A549 (cell line): ENCODE data around the gene WFS1. TPM values are rescaled to one million over a fixed set of nuclear protein-coding genes. Genes with fewer than 3 reads are reported as not detected.

Experiments
- ATAC-seq, 2 experiments: fragments of 200-7000 bp in 1 of 2; fragments of >200 bp in 1 of 2; cut with Nextera tagmentation in 1 of 2; cut with Tn5 transposase in 1 of 2; 3 replicates each; pipeline versions ENCODE4 v1.8.0 to v1.9.1; 2018 to 2020; ENCODE audit warnings: mild to moderate bottlenecking in 1 of 2, moderate library complexity in 1 of 2
- CTCF ChIA-PET: fragments of 300-600 bp; sonication (Branson Sonifier 250); formaldehyde crosslinking; extraction: SDS; loops from one replicate; lab custom pipeline; 2021; ENCODE audit warnings: antibody characterized with exemption, inconsistent platforms; lab: Yijun Ruan, JAX
- POLR2A ChIA-PET: fragments of 350-600 bp; formaldehyde crosslinking; extraction: SDS; loops from one replicate; lab custom pipeline; 2021; ENCODE audit warnings: antibody characterized with exemption, inconsistent platforms; lab: Yijun Ruan, JAX
- DNase-seq, 2 experiments: peaks; one replicate each; pipeline versions ENCODE4 v3.0.0 to v3.0.0-alpha.2; 2011 to 2016; ENCODE audit warnings: low read depth in 1 of 2, low spot score in 1 of 2
- FAIRE-seq: peaks from 2 replicates; lab custom pipeline; 2011; peaks lifted over from hg19 to GRCh38; lab: Jason Lieb, UNC
- H3K27ac ChIP-seq, 2 experiments: fragments of >200 bp; sonication (Bioruptor Twin); formaldehyde crosslinking; 3 replicates each; pipeline ENCODE4 v1.5.1; 2016 to 2017
- H3K4me1 ChIP-seq: fragments of >200 bp; sonication (Bioruptor Twin); formaldehyde crosslinking; 3 replicates; pipeline ENCODE4 v1.6.1; 2016
- H3K4me2 ChIP-seq: fragments of >200 bp; sonication (Bioruptor Twin); formaldehyde crosslinking; 3 replicates; pipeline ENCODE4 v1.6.1; 2016
- H3K4me3 ChIP-seq: fragments of >200 bp; sonication (Bioruptor Twin); formaldehyde crosslinking; 3 replicates; pipeline ENCODE4 v1.5.1; 2016
- H3K9me3 ChIP-seq: fragments of >200 bp; sonication (Bioruptor Twin); formaldehyde crosslinking; 3 replicates; pipeline ENCODE4 v1.6.1; 2016
- CHD2 ChIP-seq: fragments of 150-350 bp; IDR thresholded peaks from 2 replicates; pipeline ENCODE4 v1.6.1; 2014; ENCODE audit warnings: low read length; ENCODE audit not compliant: partially characterized antibody
- CHD4 ChIP-seq: fragments of 200-600 bp; sonication (generic); IDR thresholded peaks from 2 replicates; pipeline ENCODE4 v1.6.1; 2016; ENCODE audit warnings: antibody characterized with exemption, mild to moderate bottlenecking, borderline replicate concordance
- EHF ChIP-seq: fragments of 250-450 bp; sonication (Bioruptor Pico); IDR thresholded peaks from 2 replicates; pipeline ENCODE4 v1.5.0; 2020; ENCODE audit warnings: mild to moderate bottlenecking
- ESRRA ChIP-seq: fragments of 150-350 bp; IDR thresholded peaks from 2 replicates; pipeline ENCODE4 v1.6.1; 2014; ENCODE audit warnings: mild to moderate bottlenecking, low read length, borderline replicate concordance
- FOXS1 ChIP-seq: fragments of 250-450 bp; sonication (Bioruptor Pico); IDR thresholded peaks from 2 replicates; pipeline ENCODE4 v1.5.0; 2020; ENCODE audit warnings: mild to moderate bottlenecking, moderate library complexity
- HDAC2 ChIP-seq: fragments of 200-600 bp; sonication (generic); IDR thresholded peaks from 2 replicates; pipeline ENCODE4 v1.6.1; 2016
- HOXB5 ChIP-seq: fragments of 250-450 bp; sonication (Bioruptor Pico); IDR thresholded peaks from 2 replicates; pipeline ENCODE4 v1.5.0; 2020; ENCODE audit warnings: mild to moderate bottlenecking, moderate library complexity
- MAFK ChIP-seq: fragments of 450-650 bp; IDR thresholded peaks from 2 replicates; pipeline ENCODE4 v1.6.1; 2014; ENCODE audit not compliant: partially characterized antibody
- MYC ChIP-seq: IDR thresholded peaks from 2 replicates; pipeline ENCODE4 v1.6.1; 2012; ENCODE audit warnings: mild to moderate bottlenecking, inconsistent platforms, low read length, improper control_type of control experiment, borderline replicate concordance
- NFE2L2 ChIP-seq: fragments of 150-350 bp; conservative IDR thresholded peaks from 2 replicates; pipeline ENCODE4 v1.6.1; 2014; ENCODE audit warnings: low read length
- NR3C1 ChIP-seq: fragments of >200 bp; sonication (Bioruptor Twin); formaldehyde crosslinking; IDR thresholded peaks from 3 replicates; pipeline ENCODE4 v1.6.1; 2017
- PHF8 ChIP-seq: fragments of 200-600 bp; sonication (generic); IDR thresholded peaks from 2 replicates; pipeline ENCODE4 v1.6.1; 2016; ENCODE audit warnings: low read depth, mild to moderate bottlenecking, antibody characterized with exemption, moderate library complexity, borderline replicate concordance
- RAD21 ChIP-seq, 2 experiments: fragments of >200 bp in 1 of 2; sonication (Bioruptor Twin) in 1 of 2; formaldehyde crosslinking in 1 of 2; IDR thresholded peaks in 1 of 2; conservative IDR thresholded peaks in 1 of 2; 2 replicates in 1 of 2; 3 replicates in 1 of 2; pipeline ENCODE4 v1.6.1; 2012 to 2018; ENCODE audit warnings: inconsistent platforms in 1 of 2
- RARB ChIP-seq: fragments of 250-450 bp; sonication (Bioruptor Pico); IDR thresholded peaks from 2 replicates; pipeline ENCODE4 v1.8.0; 2021; ENCODE audit warnings: mild to moderate bottlenecking, moderate library complexity
- SMC3 ChIP-seq: fragments of >200 bp; sonication (Bioruptor Twin); formaldehyde crosslinking; IDR thresholded peaks from 3 replicates; pipeline ENCODE4 v1.6.1; 2018; ENCODE audit warnings: inconsistent platforms
- SREBF2 ChIP-seq: fragments of 450-650 bp; IDR thresholded peaks from 2 replicates; pipeline ENCODE4 v1.6.1; 2014; ENCODE audit warnings: mild to moderate bottlenecking, moderate library complexity
- ZC3H11A ChIP-seq: fragments of 450-650 bp; IDR thresholded peaks from 2 replicates; pipeline ENCODE4 v1.6.1; 2014; ENCODE audit warnings: antibody characterized with exemption, mild to moderate bottlenecking
- WGBS: methylation state at CpG from one replicate; pipeline ENCODE4 v1.1.6; 2017; ENCODE audit errors: missing lambda C conversion rate; 5-methylcytosine and 5-hydroxymethylcytosine counted together
- polyA plus RNA-seq, 4 experiments: library from polyadenylated mRNA; depleted of rRNA in 3 of 4; stranded (reverse); fragments of >200 nt; fragmentation: RNase III in 1 of 4; extraction: RNeasy Plus Mini Kit Qiagen cat#74134 plus additional on column Dnase treatment in 1 of 4; gene quantifications; 2 replicates in 3 of 4; 3 replicates in 1 of 4; pipeline ENCODE4 v1.2.3, GENCODE V29; 2011 to 2017
- TF ChIP-seq, protein P1 (sequence below): fragments of >200 bp; sonication (Bioruptor Twin); formaldehyde crosslinking; IDR thresholded peaks from 2 replicates; pipeline ENCODE4 v1.6.1; 2016
- TF ChIP-seq, protein P2 (sequence below): IDR thresholded peaks from 2 replicates; pipeline ENCODE4 v1.6.1; 2012; ENCODE audit warnings: low read depth, borderline replicate concordance
- TF ChIP-seq, protein P3 (sequence below): fragments of 250-450 bp; sonication (Bioruptor Pico); IDR thresholded peaks from 2 replicates; pipeline ENCODE4 v1.5.0; 2021; ENCODE audit warnings: mild to moderate bottlenecking, moderate library complexity, borderline replicate concordance

WFS1 gene
- polyA plus RNA-seq, 2 of the 4 experiments (the other 2 are of a cell fraction) = 8.8 to 13.6 TPM

DNA sequence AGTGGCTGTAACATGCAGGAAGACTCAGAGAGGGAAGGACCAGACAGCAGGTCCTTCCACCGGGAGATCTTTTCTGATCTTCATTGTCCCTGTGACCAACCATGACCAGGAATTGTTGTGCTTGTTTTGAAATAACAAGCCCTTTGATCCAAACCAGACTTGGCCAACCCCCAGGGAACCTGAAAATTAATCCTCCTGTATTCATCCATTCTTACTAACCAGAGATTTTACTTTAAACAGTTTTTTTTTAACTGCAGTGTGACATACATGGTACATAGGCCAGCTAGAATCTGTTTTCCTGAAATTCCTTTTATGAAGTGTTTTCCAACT, 4.0 kb downstream of the WFS1 start:
- DNase-seq = no peak
- TF ChIP-seq CHD4 = no peak
- TF ChIP-seq MYC = no peak
- TF ChIP-seq, protein P1, sequence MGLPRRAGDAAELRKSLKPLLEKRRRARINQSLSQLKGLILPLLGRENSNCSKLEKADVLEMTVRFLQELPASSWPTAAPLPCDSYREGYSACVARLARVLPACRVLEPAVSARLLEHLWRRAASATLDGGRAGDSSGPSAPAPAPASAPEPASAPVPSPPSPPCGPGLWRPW = no peak
- no peak for TF ChIP-seq NFE2L2
- TF ChIP-seq, protein P2, sequence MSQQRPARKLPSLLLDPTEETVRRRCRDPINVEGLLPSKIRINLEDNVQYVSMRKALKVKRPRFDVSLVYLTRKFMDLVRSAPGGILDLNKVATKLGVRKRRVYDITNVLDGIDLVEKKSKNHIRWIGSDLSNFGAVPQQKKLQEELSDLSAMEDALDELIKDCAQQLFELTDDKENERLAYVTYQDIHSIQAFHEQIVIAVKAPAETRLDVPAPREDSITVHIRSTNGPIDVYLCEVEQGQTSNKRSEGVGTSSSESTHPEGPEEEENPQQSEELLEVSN = no peak
- no peak for TF ChIP-seq ZC3H11A
- TF ChIP-seq, protein P3, sequence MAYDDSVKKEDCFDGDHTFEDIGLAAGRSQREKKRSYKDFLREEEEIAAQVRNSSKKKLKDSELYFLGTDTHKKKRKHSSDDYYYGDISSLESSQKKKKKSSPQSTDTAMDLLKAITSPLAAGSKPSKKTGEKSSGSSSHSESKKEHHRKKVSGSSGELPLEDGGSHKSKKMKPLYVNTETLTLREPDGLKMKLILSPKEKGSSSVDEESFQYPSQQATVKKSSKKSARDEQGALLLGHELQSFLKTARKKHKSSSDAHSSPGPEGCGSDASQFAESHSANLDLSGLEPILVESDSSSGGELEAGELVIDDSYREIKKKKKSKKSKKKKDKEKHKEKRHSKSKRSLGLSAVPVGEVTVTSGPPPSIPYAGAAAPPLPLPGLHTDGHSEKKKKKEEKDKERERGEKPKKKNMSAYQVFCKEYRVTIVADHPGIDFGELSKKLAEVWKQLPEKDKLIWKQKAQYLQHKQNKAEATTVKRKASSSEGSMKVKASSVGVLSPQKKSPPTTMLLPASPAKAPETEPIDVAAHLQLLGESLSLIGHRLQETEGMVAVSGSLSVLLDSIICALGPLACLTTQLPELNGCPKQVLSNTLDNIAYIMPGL (CRISPR knock-in tag) = no peak
- TF ChIP-seq FOXS1 (CRISPR knock-in tag) = no peak
- TF ChIP-seq EHF = no peak
- TF ChIP-seq SMC3 = no peak
- no peak for TF ChIP-seq HDAC2
- TF ChIP-seq NR3C1 = no peak
- no peak for TF ChIP-seq RAD21 (conservative IDR thresholded peaks at IDR 0.05 in 1 of 2, IDR thresholded peaks at IDR 0.05 in 1 of 2)
- TF ChIP-seq ESRRA = no peak
- TF ChIP-seq HOXB5 = no peak
- TF ChIP-seq RARB (CRISPR knock-in tag) = no peak
- ATAC-seq = no peak
- H3K4me1 ChIP-seq = peaks cover 28% of the 10 kb centered on the region
- no peak overlapping the region for H3K4me3 ChIP-seq
- ChIA-PET POLR2A (no interaction called here), CTCF (interaction anchor here (0.6 to 3.0 kb wide), 4 partner anchors 22 to 293 kb away, joined by 4 to 14 read pairs (median 6); no protein-coding TSS in a partner anchor)
- no peaks in the 10 kb centered on the region for H3K9me3 ChIP-seq
- 67% methylated on average over 1 of the region's 1 CpG for WGBS
- 0 out of 6 replicates have a peak overlapping the region, but pooled peaks of 1 of the 2 experiments have one; percentile 43 for H3K27ac ChIP-seq
- FAIRE-seq = no peak
- peak overlapping the region; percentile 53 for H3K4me2 ChIP-seq

DNA sequence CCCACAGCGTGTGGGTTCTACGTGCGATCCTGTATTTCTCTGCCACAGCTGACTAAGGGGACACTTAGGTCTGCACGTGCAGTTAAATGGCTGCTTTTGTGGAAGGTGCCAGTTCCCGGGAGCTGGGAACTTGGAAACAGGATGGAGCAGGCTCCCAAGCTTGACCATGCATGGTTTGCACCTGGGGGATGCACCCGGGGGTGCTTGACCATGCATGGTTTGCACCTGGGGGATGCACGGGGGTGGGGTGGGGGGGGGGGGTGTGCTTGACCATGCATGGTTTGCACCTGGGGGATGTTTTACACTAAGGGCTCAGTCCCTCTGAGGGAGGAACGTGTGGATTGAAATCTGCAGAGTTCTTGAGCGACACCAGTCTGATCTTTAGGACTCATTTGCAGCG, 5.7 kb downstream of the WFS1 start:
- ChIA-PET CTCF (interaction anchor here (0.9 to 1.9 kb wide), 2 partner anchors 24 to 55 kb away, joined by 3 to 6 read pairs; no protein-coding TSS in a partner anchor), POLR2A (no interaction called here)
- no peak for ATAC-seq

DNA sequence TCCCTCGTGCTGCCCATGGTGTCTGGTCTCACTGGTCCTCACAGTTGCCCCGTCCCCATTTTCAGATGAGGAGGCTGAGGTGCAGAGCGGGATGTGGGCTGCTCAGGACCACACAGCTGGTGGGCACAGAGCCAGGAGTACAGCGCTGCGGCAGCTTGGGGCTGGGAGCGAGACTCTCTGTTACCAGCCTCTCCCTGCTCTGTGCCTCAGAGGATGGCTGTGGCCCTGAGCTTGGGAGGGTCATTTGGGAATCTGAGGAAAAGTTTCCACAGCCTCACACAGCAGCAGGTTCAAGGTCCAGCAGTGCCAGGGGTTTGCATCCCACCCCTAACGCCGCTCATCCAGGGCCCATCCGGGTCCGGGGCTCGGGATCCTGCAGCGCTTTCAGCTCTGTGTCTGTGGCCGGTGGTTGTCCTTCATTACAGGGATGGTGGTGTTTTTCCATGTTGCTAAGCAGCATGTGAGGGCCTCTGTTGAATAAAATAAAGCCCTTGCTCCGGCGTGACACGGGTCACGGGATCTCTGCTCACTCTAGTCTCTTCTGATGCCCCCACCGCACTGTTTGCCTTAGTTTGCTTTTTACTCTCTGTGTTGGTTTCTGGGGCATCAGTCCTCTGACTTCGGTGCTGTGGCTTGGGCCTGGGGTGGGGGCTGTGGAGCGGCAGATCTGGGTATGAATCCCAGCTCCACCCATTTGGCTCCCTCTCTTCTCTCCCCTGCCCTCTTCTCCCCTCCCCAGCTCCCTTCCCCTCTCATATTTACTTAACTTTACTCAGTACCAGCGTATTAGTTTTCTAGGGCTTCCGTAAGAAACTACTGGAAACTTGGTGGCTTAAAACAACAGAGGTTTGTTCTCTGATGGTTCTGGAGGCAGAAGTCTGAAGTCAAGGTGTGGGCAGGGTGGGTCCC, 6.5 kb downstream of the WFS1 start:
- peaks cover 18% of the 10 kb centered on the region for H3K4me1 ChIP-seq
- H3K4me2 ChIP-seq = no peak overlapping the region
- ATAC-seq (no peak), DNase-seq (no peak), FAIRE-seq (no peak)
- POLR2A ChIA-PET = no interaction called here
- 95% methylated on average over 20 of the region's 22 CpGs for WGBS
- no peak overlapping the region for H3K4me3 ChIP-seq
- no peak overlapping the region for H3K27ac ChIP-seq
- no peak for TF ChIP-seq SMC3
- no peak for TF ChIP-seq HOXB5
- TF ChIP-seq, protein P3 (CRISPR knock-in tag) = no peak
- TF ChIP-seq CHD2 = no peak
- TF ChIP-seq SREBF2 = no peak
- TF ChIP-seq PHF8 = no peak
- TF ChIP-seq, all 56 proteins: peak for 0
- CTCF ChIA-PET = interaction anchor here (0.9 to 1.9 kb wide), 2 partner anchors 25 to 54 kb away, joined by 3 to 6 read pairs; no protein-coding TSS in a partner anchor
- H3K9me3 ChIP-seq = no peaks in the 10 kb centered on the region

More for the DNA sequence above, 5.7 kb downstream of the WFS1 start:
- H3K4me1 ChIP-seq = peaks cover 23% of the 10 kb centered on the region
- H3K27ac ChIP-seq = no peak overlapping the region
- no peak overlapping the region for H3K4me2 ChIP-seq
- no peak for FAIRE-seq
- H3K4me3 ChIP-seq = no peak overlapping the region
- TF ChIP-seq MAFK = no peak
- H3K9me3 ChIP-seq = no peaks in the 10 kb centered on the region
- WGBS = 93% methylated on average over 4 of the region's 10 CpGs
- no peak for DNase-seq
